Nephron progenitor cell (in vitro differentiated cells): ENCODE measurements around the gene RXRG.

Experiments used
- DNase-seq: peaks from one replicate; pipeline ENCODE4 v3.0.0; 2021
- H3K27ac Mint-ChIP-seq: 2 replicates; pipeline ENCODE4 v1.8.0; 2021; ENCODE audit warnings: mild to moderate bottlenecking, moderate library complexity, mixed read lengths
- H3K27me3 Mint-ChIP-seq: 2 replicates; pipeline ENCODE4 v1.8.0; 2021; ENCODE audit warnings: mild to moderate bottlenecking, low read depth, mixed read lengths; ENCODE audit not compliant: poor library complexity
- H3K36me3 Mint-ChIP-seq: 2 replicates; pipeline ENCODE4 v1.8.0; 2021; ENCODE audit warnings: low read depth, mixed read lengths
- H3K4me1 Mint-ChIP-seq: 2 replicates; pipeline ENCODE4 v1.8.0; 2021; ENCODE audit warnings: mixed read lengths
- H3K4me3 Mint-ChIP-seq: 2 replicates; pipeline ENCODE4 v1.8.0; 2021; ENCODE audit warnings: mild to moderate bottlenecking, moderate library complexity, mixed read lengths
- H3K9me3 Mint-ChIP-seq: 2 replicates; pipeline ENCODE4 v1.8.0; 2021; ENCODE audit warnings: mild to moderate bottlenecking, moderate library complexity, mixed read lengths
- CTCF ChIP-seq: fragments of 200-600 bp; sonication (generic); IDR thresholded peaks from 2 replicates; pipeline ENCODE4 v1.5.0; 2021; ENCODE audit warnings: antibody characterized with exemption

RXRG gene

GRCh38 chr1:165352442-165353293, 92.3 kb downstream of the RXRG start:
- DNase-seq: peak; percentile 52
- H3K9me3 Mint-ChIP-seq: no peaks in the 10 kb centered on the region
- peaks cover 46% of the 10 kb centered on the region for H3K4me1 Mint-ChIP-seq
- H3K27ac Mint-ChIP-seq: no peak overlapping the region
- H3K4me3 Mint-ChIP-seq: peak overlapping the region; percentile 74
- H3K27me3 Mint-ChIP-seq: peaks cover 97% of the 10 kb centered on the region
- no peaks in the 10 kb centered on the region for H3K36me3 Mint-ChIP-seq
- TF ChIP-seq CTCF: no peak

- DNase-seq: no peak
- Mint-ChIP-seq H3K9me3 (no peaks in the 10 kb centered on the region), H3K36me3 (no peaks in the 10 kb centered on the region), H3K27ac (no peak overlapping the region), H3K27me3 (peaks cover 93% of the 10 kb centered on the region), H3K4me3 (peak overlapping the region; percentile 74), H3K4me1 (peaks cover 50% of the 10 kb centered on the region)
- TF ChIP-seq CTCF: no peak
Measured at GRCh38 chr1:165351863-165352441, 93.0 kb downstream of the RXRG start.
